Epidermal melanocyte (primary cell): Measurements from ENCODE around the gene SPI1.
A peak's percentile ranks its signal among the peaks of the same experiment; 100 is the strongest.

Experiments
- DNase-seq: peaks from one replicate; pipeline ENCODE4 v3.0.0; 2011; ENCODE audit warnings: low spot score; ENCODE audit not compliant: insufficient read length

Gene SPI1

GRCh38 chr11:47388697-47389576, 10.6 kb upstream of the SPI1 start:
- peak; percentile 8 for DNase-seq

DNA sequence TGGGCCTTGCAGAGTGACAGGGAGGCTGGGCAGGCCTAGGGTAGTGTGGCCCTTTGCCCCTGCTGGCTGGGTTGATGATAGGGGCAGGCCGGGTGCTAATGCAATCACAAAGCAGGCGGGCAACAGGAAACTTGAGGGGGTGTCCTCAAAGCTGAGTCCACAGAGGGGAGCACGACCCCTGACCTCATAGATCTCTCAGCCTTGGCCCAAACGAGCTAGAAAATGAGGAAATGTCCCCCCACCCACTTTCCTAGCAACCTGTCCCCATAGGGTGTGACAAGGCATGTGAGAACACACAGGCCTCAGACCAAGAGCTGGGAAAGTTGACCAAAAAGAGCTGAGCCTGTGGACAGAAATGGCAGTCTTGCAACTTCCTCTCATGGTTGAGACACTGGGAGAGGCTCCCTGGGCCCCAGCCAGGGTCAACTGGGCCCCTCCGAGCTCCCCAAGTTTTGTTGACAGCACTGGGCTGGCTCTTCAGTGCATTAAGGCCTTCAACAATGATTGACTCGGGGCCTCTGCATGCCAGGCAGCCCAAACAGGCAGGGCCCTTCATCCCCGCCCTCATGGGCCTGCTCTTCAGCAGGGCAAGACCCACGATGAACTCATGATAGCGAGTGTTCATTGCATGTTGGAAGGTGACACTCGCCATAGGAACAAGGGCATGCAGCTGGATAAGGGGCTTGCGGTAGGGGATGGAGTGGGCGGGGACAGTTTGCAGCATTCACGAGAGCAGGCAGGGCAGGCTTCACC, 9.8 kb upstream of the SPI1 start:
- DNase-seq: peak; percentile 9

- no peak for DNase-seq
Measured at GRCh38 chr11:47384498-47384897, 6.2 kb upstream of the SPI1 start.

GRCh38 chr11:47383071-47383470, 4.7 kb upstream of the SPI1 start:
- no peak for DNase-seq

- no peak for DNase-seq
Measured at GRCh38 chr11:47380078-47380477, 1.7 kb upstream of the SPI1 start.

DNA sequence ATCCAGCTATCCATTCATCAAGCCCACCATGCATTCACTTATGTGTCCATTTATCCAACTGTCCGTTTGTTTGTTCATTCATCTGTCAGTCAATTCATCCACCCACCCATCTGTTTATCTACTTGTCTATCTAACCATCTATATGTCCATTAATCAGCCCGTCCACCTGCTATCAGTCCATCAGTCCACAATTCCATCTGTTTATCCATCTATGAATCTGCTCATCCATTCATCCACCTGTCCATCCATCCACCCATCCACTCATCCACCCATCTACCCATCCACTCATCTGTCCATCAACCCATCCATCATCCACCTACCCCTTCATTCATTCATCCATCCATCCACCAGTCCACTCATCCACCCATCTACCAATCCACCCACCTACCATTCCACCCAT, 970 bp upstream of the SPI1 start:
- DNase-seq: no peak

DNA sequence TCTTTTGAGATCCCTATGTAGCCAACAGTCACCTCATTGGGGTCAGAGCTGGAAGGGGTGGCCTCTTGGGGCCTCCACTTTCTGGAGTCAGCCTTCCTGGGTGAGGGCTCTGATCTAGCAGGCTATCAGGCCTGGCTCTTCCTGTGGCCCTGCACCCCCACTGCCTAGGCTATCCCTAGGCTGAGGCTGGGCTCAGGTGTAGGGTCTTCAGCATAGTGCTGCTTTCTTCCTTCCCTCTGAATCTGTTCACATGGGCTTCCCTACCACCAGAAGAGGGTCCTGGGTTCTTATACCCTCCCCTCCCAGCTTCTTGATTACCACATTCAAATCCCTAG, 456 bp upstream of the SPI1 start:
- no peak for DNase-seq

DNA sequence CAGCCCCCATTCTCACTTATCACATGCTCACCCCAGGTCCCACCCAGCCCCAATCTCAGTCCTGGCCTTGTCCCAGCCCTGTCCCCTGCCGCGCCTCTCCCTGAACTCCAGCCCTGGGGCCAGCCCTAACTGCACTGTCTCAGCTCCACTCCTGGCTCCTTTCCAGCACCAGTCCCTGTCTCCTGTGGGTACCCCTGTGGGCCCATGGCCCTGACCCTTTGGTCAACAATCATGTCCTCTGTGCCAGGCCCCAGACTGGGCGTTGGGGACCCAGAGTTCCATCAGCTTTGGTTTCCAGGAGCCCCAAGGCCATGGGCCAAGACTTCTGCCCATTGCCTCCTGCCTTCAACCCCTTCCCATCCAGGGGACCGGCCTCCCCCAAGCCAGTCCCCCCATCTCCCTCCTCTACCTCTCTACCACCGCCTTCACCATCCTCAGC, 757 bp downstream of the SPI1 start:
- no peak for DNase-seq

GRCh38 chr11:47376525-47377371, 1.6 kb downstream of the SPI1 start:
- DNase-seq: no peak

DNA sequence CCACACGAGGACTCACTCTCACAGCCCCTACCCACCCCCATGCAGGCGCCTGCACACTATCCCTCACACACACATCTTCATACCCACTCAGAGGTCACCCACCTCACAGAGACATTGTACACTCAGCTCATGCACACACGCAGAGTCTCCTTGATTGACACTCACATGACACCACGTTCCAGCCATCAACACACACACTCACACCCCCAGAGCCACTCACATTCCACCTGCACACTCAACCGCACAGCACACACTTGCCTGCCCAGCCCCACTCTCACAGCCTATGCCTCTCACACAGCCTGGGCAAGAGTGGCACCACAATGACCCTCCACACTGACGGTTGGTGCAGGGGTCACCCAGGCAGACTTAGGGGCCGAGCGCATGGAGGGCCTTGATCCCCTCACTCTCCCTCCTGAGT, 2.2 kb downstream of the SPI1 start:
- no peak for DNase-seq

DNA sequence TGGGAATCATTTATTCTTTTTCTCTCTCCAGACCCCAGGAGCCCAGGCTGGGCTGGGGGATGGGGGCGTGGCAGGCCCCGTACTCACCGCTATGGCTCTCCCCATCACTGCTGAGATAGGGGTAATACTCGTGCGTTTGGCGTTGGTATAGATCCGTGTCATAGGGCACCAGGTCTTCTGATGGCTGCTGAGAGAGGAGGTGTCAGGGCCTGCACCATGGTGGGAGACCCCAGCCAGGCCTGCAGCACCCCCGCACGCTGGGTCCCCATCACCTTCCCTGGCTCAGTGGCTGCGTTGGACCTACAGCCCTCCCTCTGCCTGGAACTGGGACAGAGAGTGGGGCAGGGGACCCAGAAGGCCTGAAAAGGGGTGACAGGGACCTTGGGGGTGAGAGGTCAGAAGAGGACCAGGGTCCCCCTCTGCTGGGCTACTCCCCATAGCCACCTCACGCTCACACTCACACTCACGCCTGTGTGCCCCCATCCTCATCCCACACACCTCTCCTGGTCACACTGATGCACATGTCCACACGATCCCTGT, 2.7 kb downstream of the SPI1 start:
- no peak for DNase-seq

DNA sequence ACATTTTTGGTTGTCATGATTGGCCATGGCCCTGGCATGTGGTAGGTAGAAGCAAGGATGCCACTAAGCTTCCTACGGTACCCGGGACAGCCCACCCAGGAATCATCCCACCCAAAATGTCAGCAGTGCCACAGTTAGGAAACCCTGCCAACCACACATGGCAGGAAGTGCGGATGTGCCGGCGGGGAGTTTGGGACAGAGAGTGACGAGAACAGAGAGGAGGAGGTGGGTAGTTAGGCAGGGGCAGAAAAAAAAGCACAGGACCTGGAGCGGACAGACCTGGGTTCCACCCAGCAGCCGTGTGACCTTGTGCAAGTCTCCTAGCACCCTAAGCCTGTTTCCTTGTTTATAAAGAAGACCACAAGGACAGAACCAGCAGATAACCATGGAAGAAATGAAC, 3.3 kb downstream of the SPI1 start:
- no peak for DNase-seq

GRCh38 chr11:47374720-47375019, 3.7 kb downstream of the SPI1 start:
- DNase-seq: no peak

DNA sequence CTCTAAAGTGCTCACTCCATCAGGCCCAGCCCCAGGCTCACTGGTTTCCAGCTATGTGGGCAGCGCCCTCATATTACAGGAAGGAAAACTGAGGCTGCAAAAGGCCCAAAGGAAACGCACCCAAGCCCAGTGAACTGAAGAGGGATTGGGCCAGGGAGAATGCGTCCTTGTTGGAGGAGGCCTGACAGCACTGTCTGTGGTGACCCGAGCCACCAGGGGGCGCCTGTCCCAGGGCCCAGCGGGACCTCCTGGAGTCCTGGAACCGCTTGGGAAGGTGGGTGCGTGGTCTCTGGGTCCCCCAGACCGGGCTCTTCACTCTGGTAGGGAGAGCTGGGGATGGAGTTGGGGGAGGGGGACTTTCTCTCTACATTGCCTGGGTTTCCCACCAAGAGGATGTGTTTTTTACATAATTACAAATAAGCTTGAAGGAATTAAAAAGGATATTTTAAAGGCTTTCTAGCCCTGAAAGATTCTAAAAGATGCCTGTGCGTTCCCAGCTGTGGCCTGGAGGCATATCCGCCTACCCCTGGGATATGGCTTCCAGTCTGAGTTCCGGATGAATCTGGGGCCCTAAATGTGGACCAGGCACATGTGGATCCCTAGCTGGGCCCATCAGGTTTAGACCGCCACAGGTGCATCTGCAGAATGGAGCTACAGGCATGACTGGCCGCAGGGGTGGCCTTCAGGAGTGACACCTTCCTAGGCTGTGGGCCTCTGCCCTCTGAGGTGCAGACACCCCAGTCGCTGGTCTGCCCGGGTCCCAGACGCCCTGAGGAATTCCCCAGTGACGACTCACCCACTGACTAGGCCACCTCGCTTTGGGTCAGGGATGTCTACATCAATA, 4.2 kb downstream of the SPI1 start:
- peak; percentile 59 for DNase-seq

DNA sequence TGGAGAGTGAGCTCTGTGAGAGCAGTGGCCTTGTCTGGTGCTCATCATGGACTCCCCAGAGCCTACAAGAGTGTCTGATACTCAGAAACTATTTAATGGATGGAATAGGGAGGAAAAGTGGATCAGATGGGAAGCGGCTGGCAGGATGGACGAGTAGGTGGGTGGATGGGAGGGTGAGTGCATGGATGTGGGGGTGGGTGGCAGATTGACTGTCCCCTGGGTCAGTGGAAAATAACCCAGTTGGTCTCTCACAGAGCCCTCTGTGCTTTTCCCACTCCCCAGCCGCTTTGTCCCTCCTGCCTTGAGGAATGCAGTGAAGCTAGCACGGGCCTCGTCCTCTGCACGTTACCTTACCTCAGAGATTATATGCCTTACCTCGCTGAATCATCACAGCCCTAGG, 5.9 kb downstream of the SPI1 start:
- no peak for DNase-seq

GRCh38 chr11:47369676-47370075, 8.7 kb downstream of the SPI1 start:
- DNase-seq: no peak

DNA sequence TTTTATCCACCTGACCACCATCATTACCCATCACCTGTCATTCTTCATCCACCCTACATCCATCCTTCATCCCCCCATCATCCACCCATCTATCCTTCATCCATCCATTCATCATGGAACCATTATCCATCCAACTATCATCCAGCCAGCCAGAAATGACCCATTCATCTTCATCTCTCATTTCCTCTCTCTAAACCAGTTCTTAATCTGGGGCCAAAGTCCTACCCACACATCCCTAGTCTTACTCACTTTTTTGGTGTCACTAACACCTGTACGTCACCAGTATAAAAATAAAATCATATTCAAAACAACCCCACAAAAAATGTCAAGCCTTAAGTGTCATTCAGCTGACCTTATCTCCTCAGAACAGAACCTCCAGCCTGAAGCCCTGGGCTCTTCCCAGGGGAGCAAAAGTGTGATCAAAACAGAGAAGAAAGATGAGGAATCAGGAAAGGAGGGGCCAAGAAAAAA, 12.3 kb downstream of the SPI1 start:
- DNase-seq: no peak

DNA sequence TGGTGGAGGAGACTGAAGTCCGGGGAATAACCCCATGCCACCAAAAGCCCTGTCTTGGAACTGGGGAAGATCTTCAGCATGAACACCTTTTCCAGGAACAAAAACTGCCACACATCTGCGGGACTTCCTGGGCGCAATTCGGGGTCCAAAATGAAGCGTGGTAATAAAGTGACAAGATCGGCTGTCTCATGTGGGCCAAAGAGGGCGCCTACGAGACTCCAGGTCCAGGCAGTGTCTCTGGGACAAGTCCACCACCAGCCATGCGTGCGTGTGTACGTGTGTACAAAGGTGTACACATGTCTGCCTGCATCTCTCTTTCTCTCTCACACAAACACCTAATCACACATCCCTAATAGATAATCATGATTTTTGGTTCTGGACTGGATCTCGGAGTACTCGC, 16.9 kb downstream of the SPI1 start:
- DNase-seq: no peak

- DNase-seq: no peak
Measured at GRCh38 chr11:47360341-47360740, 18.0 kb downstream of the SPI1 start.

DNA sequence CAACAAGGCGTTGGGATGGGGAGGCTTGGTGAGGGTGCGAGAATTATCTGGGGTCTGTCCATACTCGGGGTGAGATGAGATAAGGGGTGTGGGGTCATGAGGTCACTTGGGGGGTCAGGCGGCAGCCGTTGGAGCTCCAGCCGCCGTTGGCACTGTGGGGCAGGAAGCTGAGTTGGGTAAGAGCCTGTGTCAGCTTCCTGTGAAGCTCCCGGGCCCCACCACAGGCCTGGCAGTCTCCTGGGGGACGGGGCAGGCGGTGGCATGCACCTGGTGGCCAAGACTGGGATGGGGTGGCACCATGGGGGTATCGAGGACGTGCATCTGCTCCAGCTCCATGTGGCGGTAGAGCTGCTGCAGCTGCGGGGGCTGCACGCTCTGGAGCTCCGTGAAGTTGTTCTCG, 18.8 kb downstream of the SPI1 start:
- no peak for DNase-seq

DNA sequence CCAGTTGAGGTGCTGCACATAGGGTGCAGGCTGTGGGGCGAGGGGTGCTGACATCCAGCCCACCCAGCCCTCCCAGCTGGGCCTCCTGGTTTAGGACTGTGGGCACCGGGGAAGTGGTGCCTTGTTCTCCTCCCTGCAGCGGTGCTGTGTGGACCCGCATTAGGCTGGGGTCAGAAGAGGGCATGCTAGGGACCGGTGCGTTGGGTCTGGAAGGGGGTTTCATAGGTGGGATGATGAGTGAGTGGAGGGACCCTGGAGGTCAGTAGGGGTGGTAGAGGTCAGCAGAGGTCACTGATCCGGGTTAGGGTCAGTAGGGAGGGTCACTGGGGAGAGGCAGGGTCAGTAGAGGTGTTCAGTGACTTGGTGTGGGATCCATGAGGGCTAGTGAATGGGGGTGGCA, 19.2 kb downstream of the SPI1 start:
- no peak for DNase-seq
